Left renal cortex interstitium (tissue), 4 donors: ENCODE results near the gene SSTR1. TPM values are rescaled to one million over a fixed set of nuclear protein-coding genes. Genes with fewer than 3 reads are reported as not detected.

Experiments used
- DNase-seq, 4 donors: peaks; one replicate each; pipeline ENCODE4 v3.0.0-alpha.2; 2013; ENCODE audit warnings: low read depth in 4 of 4, low spot score in 2 of 4, missing footprints in 1 of 4
- polyA plus RNA-seq, 4 donors: library from polyadenylated mRNA; unstranded; fragments of 120-200 nt; gene quantifications; one replicate each; pipeline ENCODE4 v1.2.1, GENCODE V29; 2013; ENCODE audit not compliant: insufficient read length in 4 of 4

SSTR1 gene
- polyA plus RNA-seq, 4 donors: 1.4 to 2.4 (median 1.9) TPM

- DNase-seq: no peak
Observed at GRCh38 chr14:38202444-38203191, 5.1 kb upstream of the SSTR1 start.

DNA sequence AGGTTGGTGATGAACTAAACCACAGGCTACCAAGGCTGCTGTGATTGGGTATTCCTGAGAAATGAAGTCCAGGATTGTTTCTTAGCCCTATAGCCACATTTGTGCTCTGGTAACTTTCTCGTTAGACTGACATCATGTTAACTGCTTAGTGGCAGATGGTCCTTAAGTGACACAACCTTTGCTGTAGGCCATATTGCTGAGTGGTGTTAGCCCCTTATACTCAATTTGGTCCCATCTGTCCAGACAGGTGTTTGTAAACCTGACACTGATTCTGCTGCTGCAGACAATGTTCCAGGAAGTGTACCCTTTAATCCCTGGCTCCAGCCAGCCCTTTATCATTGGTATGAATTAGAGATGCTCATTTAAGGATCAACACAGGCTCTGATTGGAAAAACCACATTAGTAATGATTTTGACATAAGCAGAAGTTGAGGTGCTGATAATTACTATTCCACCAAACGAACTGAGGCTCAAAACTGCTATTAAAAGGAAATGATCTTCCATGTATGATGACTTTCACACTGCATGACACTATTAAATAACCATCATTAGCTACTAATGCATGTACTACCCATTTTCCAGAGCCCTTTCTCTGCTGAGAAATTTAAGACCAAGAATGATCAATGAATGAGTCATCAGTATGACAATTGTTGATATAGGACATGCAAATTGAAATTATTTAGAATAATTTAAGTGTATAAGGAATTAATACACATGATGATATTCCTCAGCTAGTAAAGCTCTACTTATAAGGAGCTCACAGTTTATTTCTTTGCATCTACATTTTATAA, 3.6 kb upstream of the SSTR1 start:
- DNase-seq: no peak

- DNase-seq: no peak
Observed at GRCh38 chr14:38204719-38205115, 3.0 kb upstream of the SSTR1 start.

DNA sequence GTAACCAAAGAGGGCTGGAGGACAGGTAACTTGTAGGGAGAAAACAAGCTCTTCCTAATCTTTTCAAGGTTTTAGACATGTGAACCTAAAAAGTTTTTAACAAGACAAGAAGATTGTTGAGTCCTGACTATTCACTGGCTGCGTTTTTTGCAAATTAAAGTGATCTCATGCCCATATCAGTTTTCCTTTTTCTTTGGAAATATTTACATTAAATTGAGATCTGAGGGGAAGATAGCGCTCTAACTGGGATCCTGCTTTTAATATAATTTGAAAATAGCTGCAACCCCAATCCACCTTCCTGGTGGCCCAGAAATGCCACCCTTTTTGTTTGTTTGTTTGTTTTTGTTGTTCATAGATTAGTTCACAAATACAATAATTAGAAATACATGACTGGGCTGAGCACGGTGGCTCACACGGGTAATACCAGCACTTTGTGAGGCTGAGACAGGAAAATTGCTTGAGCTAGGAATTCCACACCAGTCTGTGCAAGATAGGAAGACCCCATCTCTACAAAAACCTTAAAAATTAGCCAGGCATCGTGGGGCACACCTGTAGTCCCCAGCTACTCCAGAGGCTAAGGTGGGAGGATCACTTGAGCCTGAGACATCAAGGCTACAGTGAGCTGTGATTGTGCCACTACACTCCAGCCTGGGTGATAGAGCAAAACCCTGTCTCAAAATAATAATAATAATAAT, 2.4 kb upstream of the SSTR1 start:
- no peak for DNase-seq

GRCh38 chr14:38205949-38206665, 1.6 kb upstream of the SSTR1 start:
- no peak for DNase-seq

GRCh38 chr14:38206689-38207376, 871 bp upstream of the SSTR1 start:
- DNase-seq: no peak

DNA sequence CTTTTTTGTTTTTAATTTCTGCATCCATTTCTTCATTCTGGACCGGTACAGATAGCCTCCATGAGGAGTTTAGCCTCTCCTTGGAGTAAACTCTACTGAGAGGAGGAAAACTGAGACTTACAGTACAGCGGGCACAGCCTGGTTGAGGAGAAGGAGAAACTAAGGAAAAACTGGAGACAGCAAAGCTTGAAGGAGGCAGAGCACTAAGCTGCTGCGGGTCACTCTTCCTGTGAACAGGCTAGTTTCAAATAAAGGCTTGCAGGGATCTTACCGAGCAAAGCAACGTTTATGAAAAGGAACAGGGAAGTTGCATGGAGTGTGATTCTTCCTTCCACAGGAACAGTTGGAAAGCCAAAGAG, 348 bp upstream of the SSTR1 start:
- no peak for DNase-seq

DNA sequence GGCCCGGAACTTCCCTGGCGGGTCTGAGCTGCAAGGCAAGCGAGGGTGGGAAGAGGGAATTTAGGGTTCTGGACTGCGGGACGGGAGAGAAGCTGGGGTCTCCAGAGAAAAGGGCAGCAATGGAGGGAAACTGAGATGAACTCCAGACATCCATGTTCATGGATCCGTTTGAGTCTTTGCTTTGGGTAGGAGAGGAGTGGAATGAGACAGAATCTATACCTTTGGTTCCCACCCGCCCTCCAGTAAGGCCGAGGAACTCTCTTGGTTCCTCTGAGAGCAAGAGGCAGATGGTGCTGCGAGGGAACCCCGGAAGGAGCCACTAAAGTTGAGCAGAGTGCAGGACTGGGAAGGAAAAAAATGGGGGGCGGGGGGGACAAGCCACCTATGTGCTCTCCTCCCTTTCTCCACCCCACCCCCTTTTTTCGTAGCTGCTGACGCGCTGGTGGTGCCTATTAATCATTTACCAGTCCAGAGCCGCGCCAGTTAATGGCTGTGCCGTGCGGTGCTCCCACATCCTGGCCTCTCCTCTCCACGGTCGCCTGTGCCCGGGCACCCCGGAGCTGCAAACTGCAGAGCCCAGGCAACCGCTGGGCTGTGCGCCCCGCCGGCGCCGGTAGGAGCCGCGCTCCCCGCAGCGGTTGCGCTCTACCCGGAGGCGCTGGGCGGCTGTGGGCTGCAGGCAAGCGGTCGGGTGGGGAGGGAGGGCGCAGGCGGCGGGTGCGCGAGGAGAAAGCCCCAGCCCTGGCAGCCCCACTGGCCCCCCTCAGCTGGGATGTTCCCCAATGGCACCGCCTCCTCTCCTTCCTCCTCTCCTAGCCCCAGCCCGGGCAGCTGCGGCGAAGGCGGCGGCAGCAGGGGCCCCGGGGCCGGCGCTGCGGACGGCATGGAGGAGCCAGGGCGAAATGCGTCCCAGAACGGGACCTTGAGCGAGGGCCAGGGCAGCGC, 1.2 kb downstream of the SSTR1 start:
- DNase-seq: no peak

GRCh38 chr14:38209572-38210557, 2.2 kb downstream of the SSTR1 start:
- DNase-seq: no peak

DNA sequence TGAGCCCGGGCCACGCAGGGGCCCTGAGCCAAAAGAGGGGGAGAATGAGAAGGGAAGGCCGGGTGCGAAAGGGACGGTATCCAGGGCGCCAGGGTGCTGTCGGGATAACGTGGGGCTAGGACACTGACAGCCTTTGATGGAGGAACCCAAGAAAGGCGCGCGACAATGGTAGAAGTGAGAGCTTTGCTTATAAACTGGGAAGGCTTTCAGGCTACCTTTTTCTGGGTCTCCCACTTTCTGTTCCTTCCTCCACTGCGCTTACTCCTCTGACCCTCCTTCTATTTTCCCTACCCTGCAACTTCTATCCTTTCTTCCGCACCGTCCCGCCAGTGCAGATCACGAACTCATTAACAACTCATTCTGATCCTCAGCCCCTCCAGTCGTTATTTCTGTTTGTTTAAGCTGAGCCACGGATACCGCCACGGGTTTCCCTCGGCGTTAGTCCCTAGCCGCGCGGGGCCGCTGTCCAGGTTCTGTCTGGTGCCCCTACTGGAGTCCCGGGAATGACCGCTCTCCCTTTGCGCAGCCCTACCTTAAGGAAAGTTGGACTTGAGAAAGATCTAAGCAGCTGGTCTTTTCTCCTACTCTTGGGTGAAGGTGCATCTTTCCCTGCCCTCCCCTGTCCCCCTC, 3.0 kb downstream of the SSTR1 start:
- no peak for DNase-seq

GRCh38 chr14:38211255-38211735, 3.6 kb downstream of the SSTR1 start:
- no peak for DNase-seq

GRCh38 chr14:38212111-38212510, 4.4 kb downstream of the SSTR1 start:
- DNase-seq: no peak

DNA sequence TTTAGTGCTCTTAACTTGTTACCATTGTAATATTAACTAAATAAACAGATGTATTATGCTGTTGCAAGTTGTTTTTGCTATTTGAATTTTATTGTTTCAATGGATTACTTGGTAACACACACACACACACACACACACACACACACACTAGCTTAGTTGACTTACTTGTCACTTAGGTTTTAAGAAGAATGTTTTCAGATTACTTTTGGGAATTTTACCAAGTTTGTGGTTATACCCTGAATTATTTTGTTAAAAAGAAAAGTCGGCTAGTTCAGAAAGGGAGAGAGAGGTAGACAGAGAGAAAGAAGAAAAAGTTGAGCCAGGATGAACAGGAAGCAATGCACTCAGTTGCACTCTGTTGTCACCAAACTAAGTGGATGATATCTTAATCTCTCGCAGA, 5.3 kb downstream of the SSTR1 start:
- DNase-seq: no peak

- DNase-seq: no peak
Observed at GRCh38 chr14:38217553-38217952, 9.8 kb downstream of the SSTR1 start.

GRCh38 chr14:38221077-38221476, 13.4 kb downstream of the SSTR1 start:
- no peak for DNase-seq

- no peak for DNase-seq
Observed at GRCh38 chr14:38224338-38224737, 16.6 kb downstream of the SSTR1 start.

DNA sequence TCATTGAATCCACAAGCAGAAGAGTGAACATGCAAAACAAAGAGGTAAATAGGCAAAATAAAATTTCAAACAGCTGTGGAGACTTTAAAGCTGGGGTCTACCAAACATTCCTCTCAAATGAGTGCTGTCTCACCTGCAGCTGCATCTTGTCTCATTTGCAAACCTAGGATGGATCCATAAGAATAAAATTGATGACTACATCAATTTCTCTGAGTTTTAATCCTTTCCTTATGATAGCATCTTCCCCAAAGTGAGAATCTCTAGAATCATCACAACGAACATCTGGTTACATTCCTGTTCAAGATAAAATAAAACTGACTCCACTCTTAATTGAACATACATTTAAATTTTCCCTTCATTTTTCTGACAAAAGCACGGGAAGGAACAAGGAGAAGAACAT, 18.2 kb downstream of the SSTR1 start:
- no peak for DNase-seq
